Activated naive CD4-positive, alpha-beta T cell (primary cell): ENCODE data around the gene YRDC.
A peak's percentile ranks its signal among the peaks of the same experiment; 100 is the strongest.

Experiments used
- DNase-seq, 4 experiments: peaks; one replicate each; lab custom pipeline; 2025; lab: John Stamatoyannopoulos, UW

Gene YRDC

DNA sequence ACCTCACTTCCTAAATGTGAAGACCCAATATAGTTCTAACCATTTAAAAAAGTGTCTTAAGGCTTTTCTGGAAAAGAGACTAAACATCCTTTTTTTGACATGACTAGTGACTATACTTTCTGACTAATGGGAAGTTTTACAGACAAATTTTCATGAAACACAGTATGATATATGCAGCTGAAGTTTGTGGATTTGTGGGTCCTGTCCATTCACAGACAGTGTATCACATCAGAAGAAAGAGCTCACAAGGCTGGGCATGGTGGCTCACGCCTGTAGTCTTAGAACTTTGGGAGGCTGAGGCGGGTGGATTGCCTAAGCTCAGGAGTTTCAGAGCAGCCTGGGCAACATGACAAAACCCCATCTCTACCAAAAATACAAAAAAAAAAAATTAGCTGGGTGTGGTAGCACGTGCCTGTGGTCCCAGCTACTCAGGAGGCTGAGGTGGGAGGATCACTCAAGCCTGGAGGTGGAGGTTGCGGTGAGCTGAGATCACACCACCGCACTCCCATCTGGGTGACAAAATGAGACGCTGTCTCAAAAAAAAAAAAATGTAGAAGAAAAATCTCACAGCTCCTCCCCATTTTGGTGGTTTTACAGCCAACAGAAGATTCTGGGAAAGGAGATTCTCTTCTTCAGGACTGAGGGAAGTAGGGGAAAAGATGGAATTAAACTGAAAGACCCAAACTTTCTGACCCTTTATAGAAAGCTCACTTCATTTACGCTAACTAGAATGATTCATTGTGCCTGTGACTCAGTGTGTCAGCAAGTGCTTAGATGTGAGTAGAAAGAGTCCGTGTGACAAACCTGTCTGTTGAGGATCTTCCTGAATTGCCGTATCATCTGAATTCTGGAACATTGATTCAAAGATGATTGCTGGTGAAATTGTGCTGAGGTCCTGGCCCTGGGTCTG is 15.2 kb upstream of the YRDC start:
- no peak for DNase-seq

DNA sequence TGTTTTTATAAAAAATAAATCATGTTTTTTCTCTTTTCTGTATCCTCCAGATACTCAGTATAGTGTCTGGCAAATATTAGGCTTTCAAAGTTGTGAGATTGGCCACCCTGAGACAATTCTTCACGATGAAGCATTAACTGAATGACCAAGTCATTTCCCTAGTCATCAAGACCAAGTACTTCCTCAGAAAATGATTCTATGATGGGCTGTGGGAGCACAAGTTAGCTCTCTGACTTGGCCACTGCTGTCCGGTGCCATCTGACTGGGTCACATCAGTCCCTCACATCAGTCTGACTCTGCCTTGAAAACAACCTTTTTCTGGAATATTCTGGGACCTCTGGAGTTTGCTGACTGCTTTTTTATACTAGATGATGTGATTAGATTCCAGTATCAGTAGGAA is 13.5 kb upstream of the YRDC start:
- DNase-seq, result no peak

DNA sequence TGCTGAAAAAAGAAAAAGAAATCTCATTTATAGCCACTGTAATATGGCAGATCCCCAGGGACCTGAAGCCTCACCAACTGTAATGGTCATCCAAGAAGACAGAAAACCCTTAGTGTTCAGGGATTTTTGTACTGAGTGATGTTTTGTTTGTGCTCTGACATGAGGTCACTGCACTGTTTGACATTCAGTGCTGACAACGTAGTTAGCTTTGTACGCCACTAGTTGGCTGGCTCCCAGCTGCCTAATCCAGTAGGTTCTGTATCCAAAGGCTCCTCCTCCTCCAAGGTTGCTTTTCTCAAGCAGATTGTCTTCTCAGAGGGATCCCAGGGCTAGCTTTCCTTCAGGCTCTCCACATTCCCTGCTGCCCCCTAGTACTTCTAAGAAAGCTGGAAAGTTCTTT is 9.5 kb upstream of the YRDC start:
- DNase-seq, result no peak

DNA sequence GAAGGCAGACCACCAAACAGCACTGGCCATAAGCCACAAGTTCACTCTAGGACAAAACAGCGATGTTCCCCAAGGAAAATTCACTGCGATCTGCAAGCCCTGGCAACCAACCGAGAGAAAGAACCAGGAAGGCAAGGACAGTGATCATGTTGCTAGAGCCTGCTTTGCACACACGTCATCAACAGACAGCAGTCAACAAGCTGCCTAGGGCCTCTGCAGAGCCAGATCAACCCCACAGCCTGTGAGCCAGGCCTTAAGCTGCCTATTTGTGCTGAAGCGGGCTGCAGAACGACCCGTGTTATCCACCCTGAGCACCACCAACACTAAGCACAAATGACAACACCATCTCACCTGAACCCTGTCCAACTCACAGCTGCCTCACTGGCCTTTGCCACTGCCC is 6.2 kb upstream of the YRDC start:
- no peak for DNase-seq

DNA sequence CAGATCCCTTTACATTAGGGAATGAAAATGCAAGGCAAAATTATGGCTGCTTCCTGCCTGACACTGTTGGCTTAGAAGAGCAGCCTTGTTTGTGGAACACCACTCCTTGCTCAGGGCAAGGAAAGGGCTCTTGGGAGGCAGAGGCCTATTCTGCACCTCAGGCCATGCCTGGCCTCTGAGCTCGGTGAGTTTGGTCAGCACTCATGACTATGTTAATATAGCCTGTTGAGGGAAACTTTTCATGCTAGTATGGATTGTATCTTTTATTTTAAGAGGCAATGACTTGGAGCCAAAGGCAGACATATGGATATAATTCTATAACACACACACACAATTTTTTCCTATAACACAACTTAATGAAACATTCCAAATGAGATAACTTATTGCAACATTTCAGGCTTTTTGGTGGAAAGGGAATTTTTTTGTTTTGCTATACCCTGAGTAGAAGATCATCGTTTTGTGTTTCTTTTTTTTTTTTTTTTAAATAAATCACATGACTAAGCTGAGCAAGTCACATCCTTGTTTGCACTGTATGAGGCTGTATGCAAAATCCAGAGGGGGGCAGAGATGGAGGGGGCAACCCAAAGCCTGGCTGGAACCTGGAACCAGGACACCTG is 5.6 kb upstream of the YRDC start:
- DNase-seq, result no peak

DNA sequence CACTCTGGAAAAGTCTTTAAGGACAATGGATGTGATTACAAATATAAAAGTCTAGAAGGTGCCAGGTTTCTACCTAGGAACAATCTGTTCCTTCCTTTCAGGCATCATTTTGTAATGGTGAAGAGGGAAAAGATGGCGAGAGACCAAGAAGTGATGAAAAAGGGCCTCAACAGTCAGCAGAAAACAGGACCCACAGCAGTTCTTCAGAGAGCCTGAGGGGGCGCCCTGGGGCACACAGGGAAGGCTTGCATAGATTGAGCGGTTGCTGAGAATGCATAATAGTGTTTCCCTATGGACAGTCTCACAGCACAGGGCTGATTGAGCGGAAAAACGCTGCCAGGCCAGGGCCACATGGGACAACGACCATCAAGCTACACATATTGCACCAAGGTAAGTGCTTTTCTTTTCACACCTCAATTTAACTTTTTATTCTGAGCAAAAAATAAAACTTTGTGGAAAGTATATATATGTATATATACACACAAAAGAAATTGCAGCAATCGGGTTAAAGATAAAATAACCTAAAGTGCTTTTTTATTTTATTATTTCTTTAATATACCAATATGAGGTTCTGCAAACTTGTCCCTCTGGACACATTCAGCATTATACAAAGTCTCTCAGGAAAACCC is 3.1 kb upstream of the YRDC start:
- DNase-seq, result peak in 3 of 4 experiments; percentile 28 to 46 (median 41)

DNA sequence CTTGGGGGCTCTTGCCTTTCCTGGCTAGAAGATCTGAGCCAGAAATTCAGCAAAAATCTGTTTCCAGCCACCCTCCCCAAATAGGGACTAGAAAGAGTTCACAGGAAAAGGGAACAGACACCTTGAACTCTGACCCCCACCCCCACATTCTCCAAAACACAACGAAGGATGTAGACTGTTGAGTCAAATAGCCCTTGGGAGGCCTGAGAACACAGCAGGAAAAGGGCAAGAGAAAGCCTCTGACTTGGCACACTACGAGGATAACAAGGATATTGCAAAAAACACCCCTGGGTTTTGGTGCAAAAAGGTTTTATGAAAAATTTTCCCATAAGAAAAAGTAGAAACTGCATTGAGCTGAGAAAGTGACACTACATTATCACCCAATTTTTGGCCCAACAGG is 1.9 kb upstream of the YRDC start:
- DNase-seq, result no peak

DNA sequence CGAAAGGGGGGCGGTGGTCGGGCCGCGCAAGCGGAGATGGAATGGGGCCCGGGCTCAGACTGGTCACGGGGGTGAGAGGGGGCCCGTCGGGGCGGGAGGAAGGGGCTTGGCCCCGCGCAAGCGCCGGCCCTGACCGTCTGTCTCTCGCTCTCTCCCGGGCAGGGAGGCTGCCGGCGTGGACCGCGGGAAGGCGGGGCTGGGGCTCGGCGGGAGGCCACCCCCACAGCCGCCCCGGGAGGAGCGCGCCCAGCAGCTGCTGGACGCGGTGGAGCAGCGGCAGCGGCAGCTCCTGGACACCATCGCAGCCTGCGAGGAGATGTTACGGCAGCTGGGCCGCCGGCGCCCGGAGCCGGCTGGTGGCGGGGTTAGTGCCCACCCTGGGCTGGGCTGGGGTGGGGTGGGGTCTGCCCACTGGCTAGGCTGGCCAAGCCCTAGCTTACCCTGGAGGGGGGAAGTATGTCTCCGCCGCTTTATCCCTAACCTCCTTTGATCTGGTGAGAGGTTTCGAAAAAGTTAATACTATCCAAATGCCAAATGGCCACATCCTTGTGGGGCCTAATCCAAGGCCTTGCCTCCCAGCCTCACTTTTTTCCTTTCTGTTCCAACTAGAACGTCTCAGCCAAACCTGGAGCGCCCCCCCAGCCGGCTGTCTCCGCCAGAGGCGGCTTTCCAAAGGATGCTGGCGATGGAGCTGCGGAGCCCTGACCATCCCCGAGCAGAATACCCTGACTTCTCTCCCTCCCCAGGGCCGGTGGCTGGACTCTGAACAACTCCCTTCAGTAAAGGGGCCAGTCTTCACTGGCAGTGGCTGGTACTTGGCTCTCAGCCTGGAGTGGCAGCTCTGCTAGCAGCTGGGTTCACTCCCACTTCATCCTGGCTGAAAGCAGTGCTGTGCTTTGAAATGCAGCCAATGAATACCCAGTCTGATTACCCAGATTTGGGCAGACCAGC is 636 bp upstream of the YRDC start:
- peak in 2 of 4 experiments; percentile 32 to 39 for DNase-seq

DNA sequence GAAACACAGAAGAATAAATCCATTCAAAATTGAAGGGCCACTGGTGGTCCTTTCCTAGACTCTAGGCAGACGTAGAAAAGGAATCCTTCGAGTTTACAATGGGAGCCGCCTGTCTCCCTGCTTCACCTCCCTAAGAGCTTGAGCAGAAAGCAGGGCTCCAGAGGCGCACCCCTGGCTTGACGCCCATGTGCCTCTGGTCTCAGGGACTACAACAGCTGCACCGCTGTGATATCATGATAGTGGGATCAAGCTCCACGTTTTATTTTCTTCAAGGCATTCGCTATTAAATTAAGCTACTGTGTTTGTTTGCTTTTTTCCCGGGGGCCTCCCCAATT is 821 bp downstream of the YRDC start:
- DNase-seq, result no peak

DNA sequence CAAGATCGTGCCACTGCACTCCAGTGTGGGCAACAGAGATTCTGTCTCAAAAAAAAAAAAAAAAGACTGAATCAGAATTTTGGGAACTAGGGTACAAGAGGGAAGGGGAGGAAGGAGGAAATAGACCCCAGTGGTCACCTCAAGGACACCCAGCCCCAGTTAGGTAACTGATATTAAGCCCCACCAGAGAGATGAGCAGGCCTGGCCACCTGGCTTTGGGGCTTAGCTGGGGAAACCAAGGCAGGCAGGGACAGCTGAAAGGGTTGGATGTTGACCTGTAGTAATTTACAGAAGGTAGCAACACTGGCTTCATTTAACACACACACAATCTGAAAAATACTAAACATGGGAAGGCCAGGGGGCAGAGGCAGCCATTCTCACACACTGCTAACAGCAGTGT is 5.6 kb downstream of the YRDC start:
- no peak for DNase-seq

DNA sequence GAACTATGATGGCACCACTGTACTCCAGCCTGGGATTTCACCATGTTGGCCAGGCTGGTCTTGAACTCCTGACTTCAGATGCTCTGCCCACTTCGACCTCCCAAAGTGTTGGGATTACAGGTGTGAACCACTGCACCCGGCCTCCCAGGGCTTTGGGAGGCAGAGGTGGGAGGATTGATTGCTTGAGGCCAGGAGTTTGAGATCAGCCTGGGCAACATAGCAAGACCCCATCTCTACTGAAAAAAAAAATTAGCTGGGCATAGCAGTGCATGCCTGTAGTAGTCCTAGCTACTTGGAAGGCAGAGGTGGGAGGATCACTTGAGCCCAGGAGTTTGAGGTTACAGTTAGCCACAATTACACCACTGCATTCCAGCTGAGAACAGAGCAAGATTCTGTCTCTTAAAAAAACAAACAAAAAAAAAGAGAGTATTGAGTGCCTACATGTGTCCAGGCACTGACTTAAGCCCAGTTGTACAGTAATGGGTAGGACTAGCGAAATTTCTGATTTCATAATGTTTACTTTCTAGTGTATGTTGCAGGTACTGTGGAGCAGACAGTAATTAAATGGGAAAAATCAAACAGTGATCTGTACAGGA is 10.2 kb downstream of the YRDC start:
- no peak for DNase-seq

DNA sequence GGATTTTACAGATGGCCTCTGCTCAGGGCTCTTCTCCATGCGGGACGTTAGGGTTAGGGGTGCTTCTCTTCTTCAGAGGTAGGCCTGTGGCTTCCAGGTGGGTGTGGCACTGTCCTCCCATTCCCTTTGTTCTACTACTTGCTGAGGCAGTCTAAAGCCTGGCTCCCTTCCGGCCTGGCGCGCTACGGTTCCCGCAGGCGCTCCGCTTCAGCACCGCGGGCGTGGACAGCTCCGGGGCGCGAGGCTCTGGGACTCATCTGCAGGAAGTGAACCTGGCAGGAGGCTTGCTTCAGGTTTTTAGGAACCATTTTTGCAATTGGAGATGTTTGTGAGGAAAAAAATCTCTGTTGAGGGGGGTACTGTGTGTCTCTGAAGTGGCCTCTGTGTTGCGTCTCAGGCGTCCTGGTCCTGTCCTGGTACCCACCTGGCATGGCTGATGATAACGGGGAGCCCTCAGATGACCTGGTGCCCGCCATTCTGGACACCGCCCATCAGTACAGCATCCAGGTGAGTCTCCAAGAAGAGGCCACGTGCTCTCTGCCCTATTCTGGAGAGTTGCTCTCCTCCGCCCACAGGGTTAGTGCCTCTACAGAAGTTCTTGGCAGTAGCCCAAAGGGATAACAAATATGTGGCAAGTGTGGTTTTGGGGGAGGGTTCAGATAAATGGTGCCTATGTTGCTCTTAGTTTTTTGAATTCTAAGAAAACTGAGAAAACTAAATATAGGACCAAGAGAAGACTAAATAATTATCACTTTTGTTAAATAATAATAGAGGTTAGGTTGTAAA is 12.5 kb downstream of the YRDC start:
- peak in 2 of 4 experiments; percentile 6 to 23 for DNase-seq

DNA sequence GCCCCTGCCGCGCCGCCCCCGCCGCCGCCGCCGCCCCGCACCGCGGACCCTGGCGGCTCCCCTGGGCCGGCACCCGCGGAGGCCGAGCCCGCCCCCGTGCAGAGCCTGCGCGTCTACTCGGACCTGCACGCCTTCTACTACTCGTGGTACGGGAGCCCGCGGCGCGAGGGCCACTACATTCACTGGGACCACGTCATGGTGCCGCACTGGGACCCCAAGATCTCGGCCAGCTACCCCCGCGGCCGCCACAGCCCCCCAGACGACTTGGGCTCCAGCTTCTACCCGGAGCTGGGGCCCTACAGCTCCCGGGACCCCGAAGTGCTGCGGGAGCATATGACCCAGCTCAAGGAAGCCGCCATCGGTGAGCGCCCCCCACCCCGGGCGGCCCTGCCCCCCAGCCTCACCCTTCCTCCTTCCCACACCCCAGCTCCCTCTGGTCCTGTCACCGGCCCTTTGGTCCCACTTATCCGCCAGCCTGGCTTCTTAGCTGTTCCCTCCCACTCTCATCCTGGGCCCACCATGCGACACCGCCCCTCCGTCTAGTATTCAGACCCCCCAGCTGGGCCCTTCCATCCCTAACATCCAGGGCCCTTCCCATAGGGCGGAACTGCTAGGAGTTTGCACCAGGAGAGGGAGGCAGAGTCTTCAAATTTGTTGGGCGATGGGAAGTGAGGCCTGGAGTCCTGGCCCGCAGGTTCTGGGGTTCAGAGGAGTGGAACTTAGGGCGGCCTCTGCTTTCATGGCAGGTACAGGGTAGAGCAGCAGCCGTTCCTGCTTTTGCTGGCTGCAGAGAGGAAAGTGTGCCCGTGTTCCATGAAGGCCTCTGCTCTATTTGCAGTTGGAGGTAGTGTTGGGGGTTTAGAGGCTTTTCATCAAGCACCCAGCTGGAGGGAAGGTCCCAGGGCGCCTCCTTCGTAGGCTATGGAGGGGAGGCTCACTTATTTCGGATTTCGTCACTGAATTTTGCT is 13.4 kb downstream of the YRDC start:
- no peak for DNase-seq

DNA sequence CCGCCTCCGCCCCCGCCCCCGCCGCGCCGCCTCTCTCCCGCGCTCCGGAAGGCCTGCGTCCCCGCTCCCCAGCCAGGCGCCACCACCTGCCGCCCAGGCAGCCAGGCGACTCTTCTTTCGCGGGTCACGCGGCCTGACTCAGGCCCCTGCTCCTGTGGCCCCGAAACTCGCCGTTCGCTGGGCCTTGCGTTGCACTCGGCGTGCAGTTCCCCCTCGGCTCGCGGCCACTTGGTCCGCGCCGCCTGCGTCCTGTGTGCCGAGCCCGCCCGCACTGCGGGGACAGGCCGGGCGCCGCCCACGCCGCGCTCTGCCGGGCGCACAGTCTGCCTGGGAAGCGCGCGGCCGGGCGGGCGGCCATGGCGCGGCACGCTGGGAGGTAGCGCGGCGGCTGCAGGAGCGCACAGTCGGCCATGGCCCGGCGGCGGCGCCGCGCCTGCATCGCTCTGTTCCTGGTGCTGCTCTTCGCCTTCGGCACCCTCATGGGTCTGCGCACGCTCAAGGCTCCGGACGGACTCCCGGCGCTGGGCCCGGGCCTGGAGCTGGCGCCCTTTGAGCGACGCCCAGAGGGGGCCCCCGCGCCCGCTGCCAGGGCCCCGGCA is 14.1 kb downstream of the YRDC start, which contains the start of gene MANEAL:
Gene MANEAL, plus strand, starts transcription at position 75 of the 599 bp plus-strand sequence. Its CDS starts 336 bp downstream, at position 411.
- DNase-seq, result peak in 1 of 4 experiments; percentile 18

DNA sequence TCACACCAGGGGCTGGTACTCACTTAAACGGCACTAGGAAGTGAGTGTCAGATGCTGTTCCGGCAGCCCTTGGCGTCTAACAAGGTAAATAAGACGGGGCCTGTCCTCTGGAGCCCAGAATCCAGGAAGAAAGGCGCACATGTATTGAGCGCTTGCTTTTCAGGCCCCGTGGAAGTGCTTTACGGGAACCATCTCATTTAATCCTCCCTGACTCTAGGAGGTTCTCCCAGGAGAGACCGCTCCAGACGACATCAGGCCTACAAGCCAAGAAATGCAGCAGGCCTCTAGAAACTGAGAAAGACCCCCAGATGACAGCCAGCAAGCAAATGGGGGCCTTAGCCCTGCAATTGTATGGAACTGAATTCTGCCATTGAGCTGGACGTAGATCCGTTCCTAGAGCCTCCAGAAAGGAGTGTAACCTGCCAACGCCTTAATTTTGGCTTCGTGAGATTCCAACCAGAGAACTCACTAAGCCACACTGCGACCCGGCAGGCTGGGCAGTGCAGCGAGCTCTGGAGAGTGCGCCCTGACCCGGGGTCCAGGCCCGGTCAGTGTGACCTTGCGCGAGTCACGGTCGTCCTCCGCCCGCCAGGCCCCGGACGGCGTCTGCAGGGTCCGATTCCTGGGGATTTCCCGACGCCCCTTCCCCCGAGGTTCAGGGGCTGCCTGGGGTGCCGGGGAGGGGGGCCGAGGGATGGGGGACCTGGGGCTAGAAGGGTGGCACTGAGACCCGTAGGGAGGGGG is 14.9 kb downstream of the YRDC start:
- DNase-seq, result no peak

DNA sequence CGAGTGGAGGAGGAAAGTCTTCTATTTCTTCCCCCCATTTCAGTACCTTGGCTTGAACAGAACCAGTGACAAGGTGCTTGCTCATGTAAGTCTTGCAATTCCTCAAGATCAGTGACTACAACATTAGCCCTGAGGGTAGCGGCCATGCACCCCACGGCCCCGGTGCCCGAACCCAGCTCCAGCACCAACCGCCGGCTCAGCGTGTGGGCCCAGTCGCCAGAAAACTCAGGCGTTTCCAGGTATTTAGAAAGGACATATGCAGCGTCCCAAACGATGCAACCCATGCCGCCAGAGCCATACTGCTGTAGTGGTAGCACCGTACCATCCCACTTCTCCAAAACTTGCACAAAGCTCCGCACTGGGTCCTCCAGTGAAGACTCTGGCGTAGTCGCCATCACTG is 25.5 kb downstream of the YRDC start:
- DNase-seq, result no peak

DNA sequence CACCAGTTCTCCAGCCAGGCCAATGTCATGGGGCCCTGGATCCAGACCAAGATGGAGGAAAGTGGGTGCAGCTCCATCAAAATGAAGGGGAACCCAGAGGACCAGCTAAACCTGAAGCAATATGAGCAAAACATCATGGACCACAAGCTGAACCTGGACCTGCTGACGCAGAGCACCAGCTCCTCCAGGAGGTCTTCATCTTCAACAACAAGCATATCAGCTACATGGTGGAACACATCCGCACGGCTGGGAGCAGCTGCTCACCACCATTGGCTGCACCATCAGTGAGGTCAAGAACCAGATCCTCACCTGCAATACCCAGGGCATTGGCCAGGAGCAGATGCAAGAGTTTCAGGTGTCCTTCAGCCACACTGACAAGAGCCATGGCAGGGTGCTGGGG is 29.4 kb downstream of the YRDC start:
- DNase-seq, result no peak

DNA sequence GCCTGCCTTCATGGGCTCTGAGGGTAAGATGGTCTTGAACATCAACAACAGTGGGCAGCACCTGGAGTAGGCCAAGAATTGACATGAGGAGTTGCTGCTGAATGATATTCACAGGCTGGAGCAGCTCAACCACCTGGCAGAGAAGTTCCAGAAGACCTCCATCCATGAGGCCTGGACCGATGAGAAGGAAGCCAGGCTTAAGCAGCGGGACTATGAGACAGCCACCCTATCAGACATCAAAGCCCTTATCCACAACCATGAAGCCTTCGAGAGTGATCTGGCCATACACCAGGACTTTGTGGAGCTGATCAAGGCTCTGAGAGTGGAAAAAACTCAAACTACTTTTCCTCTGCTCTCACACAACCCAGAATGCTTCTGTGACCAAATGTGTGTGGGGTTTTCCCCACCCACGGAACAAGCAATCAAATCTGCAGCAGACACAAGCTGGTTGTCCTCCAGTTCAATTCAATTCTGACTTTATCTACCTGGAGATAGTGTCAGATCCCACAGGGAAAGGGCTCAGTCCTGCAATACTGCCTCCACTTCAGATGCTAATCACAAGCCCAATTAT is 31.0 kb downstream of the YRDC start:
- no peak for DNase-seq
